Osteocyte (in vitro differentiated cells): ENCODE measurements around the gene ESYT2. TPM values are rescaled to one million over a fixed set of nuclear protein-coding genes. Genes with fewer than 3 reads are reported as not detected.

Experiments
- DNase-seq: peaks from one replicate; pipeline ENCODE4 v3.0.0; 2021; ENCODE audit warnings: mixed read lengths; ENCODE audit not compliant: unreplicated experiment; ENCODE audit errors: extremely low spot score
- H3K27ac Mint-ChIP-seq: one replicate; pipeline ENCODE4 v1.8.0; 2021; ENCODE audit warnings: mild to moderate bottlenecking, mixed read lengths; ENCODE audit not compliant: unreplicated experiment
- H3K27me3 Mint-ChIP-seq: one replicate; pipeline ENCODE4 v1.8.0; 2021; ENCODE audit warnings: mixed read lengths; ENCODE audit not compliant: unreplicated experiment
- H3K36me3 Mint-ChIP-seq: one replicate; pipeline ENCODE4 v1.8.0; 2021; ENCODE audit warnings: mixed read lengths; ENCODE audit not compliant: unreplicated experiment
- H3K4me1 Mint-ChIP-seq: one replicate; pipeline ENCODE4 v1.8.0; 2021; ENCODE audit warnings: mixed read lengths; ENCODE audit not compliant: unreplicated experiment
- H3K4me3 Mint-ChIP-seq: one replicate; pipeline ENCODE4 v1.8.0; 2021; ENCODE audit warnings: mild to moderate bottlenecking, moderate library complexity, mixed read lengths; ENCODE audit not compliant: unreplicated experiment
- H3K9me3 Mint-ChIP-seq: one replicate; pipeline ENCODE4 v1.8.0; 2021; ENCODE audit warnings: mixed read lengths; ENCODE audit not compliant: unreplicated experiment
- total RNA-seq: library from RNA; stranded (reverse); gene quantifications from 2 replicates; pipeline ENCODE4 v1.2.1, GENCODE V29; 2021
- TF ChIP-seq, protein P1 (sequence below): fragments of 200-600 bp; sonication (generic); IDR thresholded peaks from 2 replicates; pipeline ENCODE4 v1.5.0; 2021; ENCODE audit warnings: antibody characterized with exemption, mild to moderate bottlenecking, moderate library complexity

The ESYT2 gene
- total RNA-seq, 1 donor from 2014 or later: 146 TPM

- Mint-ChIP-seq H3K27me3 (no peaks in the 10 kb centered on the region), H3K4me3 (peak overlapping the region; percentile 98), H3K27ac (peak overlapping the region; percentile 68), H3K9me3 (no peaks in the 10 kb centered on the region), H3K4me1 (peaks cover 36% of the 10 kb centered on the region), H3K36me3 (peaks cover 8% of the 10 kb centered on the region)
- DNase-seq: peak; percentile 87
- TF ChIP-seq, protein P1, sequence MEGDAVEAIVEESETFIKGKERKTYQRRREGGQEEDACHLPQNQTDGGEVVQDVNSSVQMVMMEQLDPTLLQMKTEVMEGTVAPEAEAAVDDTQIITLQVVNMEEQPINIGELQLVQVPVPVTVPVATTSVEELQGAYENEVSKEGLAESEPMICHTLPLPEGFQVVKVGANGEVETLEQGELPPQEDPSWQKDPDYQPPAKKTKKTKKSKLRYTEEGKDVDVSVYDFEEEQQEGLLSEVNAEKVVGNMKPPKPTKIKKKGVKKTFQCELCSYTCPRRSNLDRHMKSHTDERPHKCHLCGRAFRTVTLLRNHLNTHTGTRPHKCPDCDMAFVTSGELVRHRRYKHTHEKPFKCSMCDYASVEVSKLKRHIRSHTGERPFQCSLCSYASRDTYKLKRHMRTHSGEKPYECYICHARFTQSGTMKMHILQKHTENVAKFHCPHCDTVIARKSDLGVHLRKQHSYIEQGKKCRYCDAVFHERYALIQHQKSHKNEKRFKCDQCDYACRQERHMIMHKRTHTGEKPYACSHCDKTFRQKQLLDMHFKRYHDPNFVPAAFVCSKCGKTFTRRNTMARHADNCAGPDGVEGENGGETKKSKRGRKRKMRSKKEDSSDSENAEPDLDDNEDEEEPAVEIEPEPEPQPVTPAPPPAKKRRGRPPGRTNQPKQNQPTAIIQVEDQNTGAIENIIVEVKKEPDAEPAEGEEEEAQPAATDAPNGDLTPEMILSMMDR: no peak
These were observed 328 bp downstream of the ESYT2 start for GRCh38 chr7:158829021-158829341.

DNA sequence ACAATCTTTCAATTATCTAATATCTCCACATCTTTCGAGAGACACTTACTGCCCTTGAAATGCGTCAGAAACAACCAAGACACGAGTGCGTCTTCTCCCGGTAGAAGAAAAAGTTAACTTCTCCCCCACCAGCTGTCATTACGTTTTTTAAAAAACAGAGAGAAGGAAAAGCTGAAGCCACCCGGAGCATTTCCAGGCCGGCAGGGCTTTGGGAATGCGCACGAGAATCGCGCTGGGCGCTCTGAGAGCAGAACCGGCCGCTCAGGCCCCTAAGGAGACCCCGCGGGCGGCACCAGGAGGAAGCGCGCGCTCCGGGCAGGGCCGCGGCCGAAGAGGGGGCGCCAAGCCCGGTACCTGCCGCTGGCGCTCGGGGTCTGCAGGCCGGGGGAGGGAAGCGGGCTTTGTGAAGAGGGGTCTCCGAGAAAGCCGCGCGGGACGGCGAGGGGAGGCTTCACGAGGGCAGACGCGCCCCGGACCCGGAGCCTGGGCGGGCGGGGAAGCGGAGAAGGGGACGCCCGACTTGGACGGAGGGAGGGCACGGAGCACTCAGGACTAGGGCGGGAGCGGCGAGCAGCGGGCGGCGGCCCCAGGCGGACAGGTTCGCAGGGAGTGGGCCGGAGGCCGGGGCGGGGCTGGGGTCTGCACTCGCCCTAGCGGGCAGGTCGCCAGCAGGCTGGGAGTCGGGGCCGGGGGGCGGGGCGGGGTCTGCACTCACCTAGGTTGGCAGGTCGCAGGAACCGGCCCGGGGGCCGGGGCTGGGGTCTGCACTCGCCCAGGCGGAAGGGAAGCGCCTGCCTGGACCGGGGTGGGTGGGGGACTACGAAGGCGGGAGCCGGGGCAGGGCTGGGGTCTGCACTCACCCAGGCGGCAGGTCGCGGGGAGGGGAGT lies 932 bp downstream of the ESYT2 start:
- peak overlapping the region; percentile 96 for H3K27ac Mint-ChIP-seq
- H3K4me3 Mint-ChIP-seq: peak overlapping the region; percentile 98
- peaks cover 40% of the 10 kb centered on the region for H3K4me1 Mint-ChIP-seq
- H3K36me3 Mint-ChIP-seq: peaks cover 8% of the 10 kb centered on the region
- DNase-seq: peak; percentile 86
- H3K9me3 Mint-ChIP-seq: no peaks in the 10 kb centered on the region
- TF ChIP-seq, protein P1: no peak
- H3K27me3 Mint-ChIP-seq: no peaks in the 10 kb centered on the region

GRCh38 chr7:158827411-158828132 lies 1.7 kb downstream of the ESYT2 start:
- Mint-ChIP-seq H3K27me3 (no peaks in the 10 kb centered on the region), H3K4me3 (peak overlapping the region; percentile 98), H3K36me3 (peaks cover 8% of the 10 kb centered on the region), H3K27ac (peak overlapping the region; percentile 96), H3K9me3 (no peaks in the 10 kb centered on the region), H3K4me1 (peaks cover 44% of the 10 kb centered on the region)
- TF ChIP-seq, protein P1: no peak
- no peak for DNase-seq

GRCh38 chr7:158825628-158826289 lies 3.5 kb downstream of the ESYT2 start:
- Mint-ChIP-seq H3K27ac (peak overlapping the region; percentile 73), H3K27me3 (no peaks in the 10 kb centered on the region), H3K9me3 (no peaks in the 10 kb centered on the region), H3K4me3 (peak overlapping the region; percentile 49), H3K4me1 (peaks cover 58% of the 10 kb centered on the region), H3K36me3 (peaks cover 8% of the 10 kb centered on the region)
- no peak for DNase-seq
- TF ChIP-seq, protein P1: no peak

- Mint-ChIP-seq H3K27ac (peak overlapping the region; percentile 73), H3K4me3 (peak overlapping the region; percentile 35), H3K9me3 (no peaks in the 10 kb centered on the region), H3K27me3 (no peaks in the 10 kb centered on the region), H3K4me1 (peaks cover 70% of the 10 kb centered on the region), H3K36me3 (peaks cover 8% of the 10 kb centered on the region)
- DNase-seq: no peak
- TF ChIP-seq, protein P1: no peak
These were observed 5.3 kb downstream of the ESYT2 start for GRCh38 chr7:158824028-158824427.
